Choroid plexus epithelial cell (primary cell): ENCODE data around the gene SRP54.
"Not testable (repeated sequence)": the region's sequence is repeated elsewhere in the genome, so short reads cannot be mapped to it uniquely, and the experiment has no call there.

Source experiments
- DNase-seq: peaks from one replicate; pipeline ENCODE4 v3.0.0-alpha.2; 2010; ENCODE audit warnings: low read depth
- H3K4me3 ChIP-seq: 2 replicates; pipeline ENCODE4 v1.5.1; 2011; ENCODE audit warnings: low read depth, mild to moderate bottlenecking, control low read depth, low read length, moderate library complexity
- TF ChIP-seq, protein P1 (sequence below): conservative IDR thresholded peaks from 2 replicates; pipeline ENCODE4 v1.5.1; 2011; ENCODE audit warnings: low read depth, mild to moderate bottlenecking, control low read depth, inconsistent platforms, low read length, moderate library complexity

SRP54 gene

DNA sequence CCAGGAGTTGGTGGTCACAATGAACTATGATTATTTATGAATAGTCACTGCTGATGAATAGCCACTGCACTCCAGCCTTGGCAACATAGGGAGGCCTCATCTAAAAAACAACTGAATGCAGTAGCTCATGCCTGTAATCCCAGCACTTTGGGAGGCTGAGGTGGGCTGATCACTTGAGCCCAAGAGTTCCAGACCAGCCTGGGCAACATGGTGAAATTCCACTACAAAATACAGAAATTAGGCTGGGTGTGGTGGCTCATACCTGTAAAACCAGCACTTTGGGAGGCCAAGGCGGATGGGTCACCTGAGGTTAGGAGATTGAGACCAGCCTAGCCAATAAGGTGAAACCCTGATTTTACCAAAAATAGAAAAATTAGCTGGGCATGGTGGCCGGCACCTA is 49.8 kb downstream of the SRP54 start:
- TF ChIP-seq, protein P1, sequence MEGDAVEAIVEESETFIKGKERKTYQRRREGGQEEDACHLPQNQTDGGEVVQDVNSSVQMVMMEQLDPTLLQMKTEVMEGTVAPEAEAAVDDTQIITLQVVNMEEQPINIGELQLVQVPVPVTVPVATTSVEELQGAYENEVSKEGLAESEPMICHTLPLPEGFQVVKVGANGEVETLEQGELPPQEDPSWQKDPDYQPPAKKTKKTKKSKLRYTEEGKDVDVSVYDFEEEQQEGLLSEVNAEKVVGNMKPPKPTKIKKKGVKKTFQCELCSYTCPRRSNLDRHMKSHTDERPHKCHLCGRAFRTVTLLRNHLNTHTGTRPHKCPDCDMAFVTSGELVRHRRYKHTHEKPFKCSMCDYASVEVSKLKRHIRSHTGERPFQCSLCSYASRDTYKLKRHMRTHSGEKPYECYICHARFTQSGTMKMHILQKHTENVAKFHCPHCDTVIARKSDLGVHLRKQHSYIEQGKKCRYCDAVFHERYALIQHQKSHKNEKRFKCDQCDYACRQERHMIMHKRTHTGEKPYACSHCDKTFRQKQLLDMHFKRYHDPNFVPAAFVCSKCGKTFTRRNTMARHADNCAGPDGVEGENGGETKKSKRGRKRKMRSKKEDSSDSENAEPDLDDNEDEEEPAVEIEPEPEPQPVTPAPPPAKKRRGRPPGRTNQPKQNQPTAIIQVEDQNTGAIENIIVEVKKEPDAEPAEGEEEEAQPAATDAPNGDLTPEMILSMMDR: no peak
- no peak overlapping the region for H3K4me3 ChIP-seq
- no peak for DNase-seq

DNA sequence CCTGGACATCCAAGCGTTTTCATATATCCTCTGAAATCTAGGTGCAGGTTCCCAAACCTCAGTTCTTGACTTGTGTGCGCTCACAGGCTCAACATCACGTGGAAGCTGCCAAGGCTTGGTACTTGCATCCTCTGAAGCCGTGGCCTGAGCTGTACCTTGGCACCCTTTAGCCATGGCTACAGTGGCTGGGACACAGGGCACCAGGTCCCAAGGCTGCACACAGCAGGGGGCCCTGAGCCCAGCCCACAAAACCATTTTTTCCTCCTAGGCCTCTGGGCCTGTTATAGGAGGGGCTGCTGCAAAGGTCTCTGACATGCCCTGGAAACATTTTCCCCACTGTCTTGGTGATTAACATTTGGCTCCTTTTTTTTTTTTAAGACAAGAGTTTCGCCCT is 51.6 kb downstream of the SRP54 start:
- TF ChIP-seq, protein P1: no peak
- no peak for DNase-seq

DNA sequence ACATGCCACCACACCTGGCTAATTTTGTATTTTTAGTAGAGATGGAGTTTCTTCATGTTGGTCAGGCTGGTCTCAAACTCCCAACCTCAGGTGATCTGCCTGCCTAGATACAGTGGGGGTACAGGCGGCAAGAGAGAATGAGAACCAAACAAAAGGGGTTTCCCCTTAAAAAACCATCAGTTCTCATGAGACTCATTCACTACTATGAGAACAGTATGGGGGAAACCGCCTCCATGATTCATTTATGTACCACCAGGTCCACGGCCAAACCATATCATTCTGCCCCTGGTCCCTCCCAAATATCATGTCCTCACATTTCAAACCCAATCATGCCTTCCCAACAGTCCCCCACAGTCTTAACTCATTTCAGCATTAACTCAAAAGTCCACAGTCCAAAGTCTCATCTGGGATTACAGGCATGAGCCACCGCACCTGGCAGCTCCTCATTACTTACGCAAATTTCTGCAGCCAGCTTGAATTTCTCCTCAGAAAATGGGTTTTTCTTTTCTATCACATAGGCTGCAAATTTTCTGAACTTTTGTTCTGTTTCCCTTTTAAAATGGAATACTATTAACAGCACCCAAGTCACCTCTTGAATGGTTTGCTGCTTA is 52.3 kb downstream of the SRP54 start:
- not testable (repeated sequence) for DNase-seq, H3K4me3 ChIP-seq

More for the DNA sequence above, 51.6 kb downstream of the SRP54 start:
- no peak overlapping the region for H3K4me3 ChIP-seq

GRCh38 chr14:35038312-35038711 is 55.5 kb downstream of the SRP54 start:
- not testable (repeated sequence) for DNase-seq, H3K4me3 ChIP-seq

GRCh38 chr14:35042632-35043031 is 59.8 kb downstream of the SRP54 start:
- H3K4me3 ChIP-seq: no peak overlapping the region
- TF ChIP-seq, protein P1: no peak
- no peak for DNase-seq

GRCh38 chr14:35043046-35043445 is 60.3 kb downstream of the SRP54 start:
- no peak for DNase-seq
- TF ChIP-seq, protein P1: no peak
- no peak overlapping the region for H3K4me3 ChIP-seq

DNA sequence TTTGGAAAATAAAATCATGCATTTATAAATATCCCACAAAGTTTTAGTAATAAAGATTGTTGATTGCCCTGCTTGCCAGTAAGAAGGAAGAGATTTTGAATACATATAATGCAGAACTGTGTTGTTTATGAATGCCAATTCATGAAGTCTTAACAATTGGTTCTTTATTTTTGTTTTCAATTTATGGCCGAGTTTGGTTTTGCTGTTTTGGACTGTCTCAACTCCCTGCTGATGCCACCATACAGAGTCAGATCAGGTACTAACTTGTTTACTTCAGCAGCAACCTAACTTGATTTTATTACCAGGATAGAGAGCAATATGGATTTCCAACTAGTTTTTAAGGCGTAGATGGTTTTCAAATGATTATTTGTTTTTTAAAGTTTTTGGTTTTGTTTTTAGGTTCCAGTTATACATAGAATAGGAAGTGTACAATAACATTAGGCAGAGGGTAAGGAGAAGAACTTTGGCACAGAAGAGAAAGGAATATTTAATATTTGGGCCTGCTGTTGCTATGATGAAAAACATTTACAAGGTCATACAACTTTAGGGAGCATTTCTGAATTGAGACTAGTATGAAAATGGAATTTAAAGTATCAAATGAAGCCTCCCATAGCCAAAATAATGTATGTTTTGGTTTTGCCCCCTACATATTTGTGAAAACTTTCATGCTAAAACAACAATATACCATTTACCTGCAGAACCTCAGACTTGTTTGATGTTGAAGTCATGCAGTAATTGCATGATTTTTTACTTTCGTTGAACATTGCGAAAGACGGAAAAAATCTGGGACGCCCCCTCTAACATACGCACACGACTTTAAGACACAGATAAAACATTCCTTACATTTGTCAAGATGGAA is 62.4 kb downstream of the SRP54 start:
- peak overlapping the region; percentile 94 for H3K4me3 ChIP-seq
- TF ChIP-seq, protein P1: no peak
- DNase-seq: peak; percentile 85

- peak overlapping the region; percentile 94 for H3K4me3 ChIP-seq
- no peak for DNase-seq
- TF ChIP-seq, protein P1: no peak
Observed at GRCh38 chr14:35045798-35046047, 62.9 kb downstream of the SRP54 start.
